ENCODE data around the gene CFAP46.
"Not testable (repeated sequence)": the region's sequence is repeated elsewhere in the genome, so short reads cannot be mapped to it uniquely, and the experiment has no call there.

The CFAP46 gene

GRCh38 chr10:132899751-132900065, 42.7 kb downstream of the CFAP46 start:
- DNase-seq (ENCODE audit: low spot score in 2 of 2) = no peak
- Histone ChIP-seq H3K4me1 (no peaks in the 10 kb centered on the region; the same call in 1 of the 2 replicates), H3K36me3 (replicated peaks) (no peaks in the 10 kb centered on the region), H3K4me3 (no peak overlapping the region), H3K9me3 (peaks cover 4% of the 10 kb centered on the region; the same call in 1 of the 2 replicates), H3K27me3 (ENCODE audit: low read depth) (peaks cover 14% of the 10 kb centered on the region)
- in situ Hi-C loops (cut with MboI; ENCODE audit: low sequenced_read_pairs) = no loop called here

GRCh38 chr10:132899054-132899750, 43.2 kb downstream of the CFAP46 start:
- H3K9me3 ChIP-seq = peaks cover 4% of the 10 kb centered on the region; the same call in 1 of the 2 replicates
- no peaks in the 10 kb centered on the region; the same call in 1 of the 2 replicates for H3K4me1 ChIP-seq
- peaks cover 18% of the 10 kb centered on the region for H3K27me3 ChIP-seq (ENCODE audit: low read depth)
- DNase-seq (ENCODE audit: low spot score in 2 of 2) = no peak
- in situ Hi-C loops (cut with MboI; ENCODE audit: low sequenced_read_pairs) = no loop called here
- H3K4me3 ChIP-seq = no peak overlapping the region
- no peaks in the 10 kb centered on the region for H3K36me3 ChIP-seq (replicated peaks)

GRCh38 chr10:132898391-132899053, 43.8 kb downstream of the CFAP46 start:
- H3K36me3 ChIP-seq (replicated peaks) = no peaks in the 10 kb centered on the region
- no peak overlapping the region for H3K4me3 ChIP-seq
- DNase-seq (ENCODE audit: low spot score in 2 of 2) = no peak
- peaks cover 18% of the 10 kb centered on the region for H3K27me3 ChIP-seq (ENCODE audit: low read depth)
- H3K9me3 ChIP-seq = peaks cover 4% of the 10 kb centered on the region; the same call in 1 of the 2 replicates
- in situ Hi-C loops (cut with MboI; ENCODE audit: low sequenced_read_pairs) = no loop called here
- H3K4me1 ChIP-seq = no peaks in the 10 kb centered on the region; the same call in 1 of the 2 replicates

- peaks cover 18% of the 10 kb centered on the region for H3K27me3 ChIP-seq (ENCODE audit: low read depth)
- DNase-seq (ENCODE audit: low spot score in 2 of 2) = peak in 1 of 2 experiments; percentile 0
- in situ Hi-C loops (cut with MboI; ENCODE audit: low sequenced_read_pairs) = no loop called here
- peaks cover 4% of the 10 kb centered on the region; the same call in 1 of the 2 replicates for H3K9me3 ChIP-seq
- no peak overlapping the region for H3K4me3 ChIP-seq
- no peaks in the 10 kb centered on the region; the same call in 1 of the 2 replicates for H3K4me1 ChIP-seq
- H3K36me3 ChIP-seq (replicated peaks) = no peaks in the 10 kb centered on the region
These were observed 44.6 kb downstream of the CFAP46 start for GRCh38 chr10:132897516-132898381.

- peak in 1 of 2 experiments; percentile 44 for DNase-seq (ENCODE audit: low spot score in 2 of 2)
- in situ Hi-C loops (cut with MboI; ENCODE audit: low sequenced_read_pairs) = not testable (repeated sequence)
These were observed 48.6 kb downstream of the CFAP46 start for GRCh38 chr10:132893786-132894185.

GRCh38 chr10:132893090-132893489, 49.3 kb downstream of the CFAP46 start:
- DNase-seq (ENCODE audit: low spot score in 2 of 2) = peak in 1 of 2 experiments; percentile 6
- Histone ChIP-seq H3K4me3 (no peak overlapping the region), H3K9me3 (peaks cover 4% of the 10 kb centered on the region; the same call in 1 of the 2 replicates), H3K36me3 (replicated peaks) (no peaks in the 10 kb centered on the region), H3K4me1 (no peaks in the 10 kb centered on the region; the same call in 1 of the 2 replicates), H3K27me3 (ENCODE audit: low read depth) (peaks cover 8% of the 10 kb centered on the region; the same call in 1 of the 2 replicates)
- in situ Hi-C loops (cut with MboI; ENCODE audit: low sequenced_read_pairs) = no loop called here

More at GRCh38 chr10:132893786-132894185, 48.6 kb downstream of the CFAP46 start:
- H3K9me3 ChIP-seq; H3K36me3 ChIP-seq (replicated peaks); H3K4me1 ChIP-seq; H3K4me3 ChIP-seq; H3K27me3 ChIP-seq (ENCODE audit: low read depth): not testable (repeated sequence)

- no peaks in the 10 kb centered on the region; the same call in 1 of the 2 replicates for H3K4me1 ChIP-seq
- peak in 1 of 2 experiments; percentile 3 for DNase-seq (ENCODE audit: low spot score in 2 of 2)
- H3K4me3 ChIP-seq = no peak overlapping the region
- in situ Hi-C loops (cut with MboI; ENCODE audit: low sequenced_read_pairs) = no loop called here
- no peaks in the 10 kb centered on the region for H3K36me3 ChIP-seq (replicated peaks)
- H3K9me3 ChIP-seq = peaks cover 3% of the 10 kb centered on the region; the same call in 1 of the 2 replicates
- peaks cover 7% of the 10 kb centered on the region; the same call in 1 of the 2 replicates for H3K27me3 ChIP-seq (ENCODE audit: low read depth)
These were observed 50.4 kb downstream of the CFAP46 start for GRCh38 chr10:132892004-132892403.

GRCh38 chr10:132891368-132891767, 51.0 kb downstream of the CFAP46 start:
- no peaks in the 10 kb centered on the region for H3K36me3 ChIP-seq (replicated peaks)
- in situ Hi-C loops (cut with MboI; ENCODE audit: low sequenced_read_pairs) = no loop called here
- no peak for DNase-seq (ENCODE audit: low spot score in 2 of 2)
- no peaks in the 10 kb centered on the region; the same call in 1 of the 2 replicates for H3K4me1 ChIP-seq
- peaks cover 4% of the 10 kb centered on the region; the same call in 1 of the 2 replicates for H3K27me3 ChIP-seq (ENCODE audit: low read depth)
- H3K9me3 ChIP-seq = no peaks in the 10 kb centered on the region
- no peak overlapping the region for H3K4me3 ChIP-seq

GRCh38 chr10:132890301-132890700, 52.1 kb downstream of the CFAP46 start:
- peak in 1 of 2 experiments; percentile 4 for DNase-seq (ENCODE audit: low spot score in 2 of 2)
- Histone ChIP-seq H3K4me3 (no peak overlapping the region), H3K9me3 (no peaks in the 10 kb centered on the region), H3K36me3 (replicated peaks) (no peaks in the 10 kb centered on the region), H3K27me3 (ENCODE audit: low read depth) (peaks cover 4% of the 10 kb centered on the region; the same call in 1 of the 2 replicates), H3K4me1 (no peaks in the 10 kb centered on the region; the same call in 1 of the 2 replicates)
- in situ Hi-C loops (cut with MboI; ENCODE audit: low sequenced_read_pairs) = no loop called here

GRCh38 chr10:132889556-132889955, 52.8 kb downstream of the CFAP46 start:
- H3K36me3 ChIP-seq (replicated peaks) = no peaks in the 10 kb centered on the region
- no peaks in the 10 kb centered on the region for H3K9me3 ChIP-seq
- H3K4me1 ChIP-seq = no peaks in the 10 kb centered on the region
- DNase-seq (ENCODE audit: low spot score in 2 of 2) = peak in 1 of 2 experiments; percentile 2
- no peak overlapping the region for H3K4me3 ChIP-seq
- H3K27me3 ChIP-seq (ENCODE audit: low read depth) = peaks cover 3% of the 10 kb centered on the region; the same call in 1 of the 2 replicates
- in situ Hi-C loops (cut with MboI; ENCODE audit: low sequenced_read_pairs) = no loop called here

- no peaks in the 10 kb centered on the region for H3K9me3 ChIP-seq
- in situ Hi-C loops (cut with MboI; ENCODE audit: low sequenced_read_pairs) = no loop called here
- no peak overlapping the region for H3K4me3 ChIP-seq
- H3K36me3 ChIP-seq (replicated peaks) = no peaks in the 10 kb centered on the region
- no peaks in the 10 kb centered on the region for H3K4me1 ChIP-seq
- peak in 1 of 2 experiments; percentile 4 for DNase-seq (ENCODE audit: low spot score in 2 of 2)
- H3K27me3 ChIP-seq (ENCODE audit: low read depth) = peaks cover 2% of the 10 kb centered on the region
These were observed 53.4 kb downstream of the CFAP46 start for GRCh38 chr10:132888898-132889490.

GRCh38 chr10:132888446-132888845, 53.9 kb downstream of the CFAP46 start:
- H3K4me3 ChIP-seq; H3K9me3 ChIP-seq; H3K36me3 ChIP-seq (replicated peaks); H3K27me3 ChIP-seq (ENCODE audit: low read depth); in situ Hi-C loops (cut with MboI; ENCODE audit: low sequenced_read_pairs); H3K4me1 ChIP-seq: not testable (repeated sequence)
- peak in 1 of 2 experiments; percentile 1 for DNase-seq (ENCODE audit: low spot score in 2 of 2)
